H9 (cell line): ENCODE results near the gene MDFI. TPM values are rescaled to one million over a fixed set of nuclear protein-coding genes. Genes with fewer than 3 reads are reported as not detected.

ENCODE experiments used
- DNase-seq: peaks from one replicate; pipeline ENCODE4 v3.0.0-alpha.2; 2017
- H2AFZ ChIP-seq: one replicate; pipeline ENCODE4 v1.6.1; 2013; ENCODE audit warnings: mild to moderate bottlenecking, low read length, control low read depth, moderate library complexity
- H2AK5ac ChIP-seq: 2 replicates; pipeline ENCODE4 v1.6.1; 2013; ENCODE audit warnings: low read length, control low read depth, mixed read lengths; ENCODE audit not compliant: insufficient read length
- H2BK120ac ChIP-seq: one replicate; pipeline ENCODE4 v1.6.1; 2013; ENCODE audit warnings: low read depth, mild to moderate bottlenecking, low read length, control low read depth, inconsistent platforms; ENCODE audit not compliant: poor library complexity, severe bottlenecking
- H2BK12ac ChIP-seq: 2 replicates; pipeline ENCODE4 v1.6.1; 2013; ENCODE audit warnings: low read length, control low read depth, mixed read lengths, low read depth; ENCODE audit not compliant: insufficient read length
- H2BK15ac ChIP-seq: 2 replicates; pipeline ENCODE4 v1.6.1; 2013; ENCODE audit warnings: low read depth, low read length, control low read depth
- H2BK20ac ChIP-seq: one replicate; pipeline ENCODE4 v1.6.1; 2013; ENCODE audit warnings: low read depth, mild to moderate bottlenecking, low read length, control low read depth, inconsistent platforms; ENCODE audit not compliant: poor library complexity, severe bottlenecking
- H2BK5ac ChIP-seq: 2 replicates; pipeline ENCODE4 v1.6.1; 2013; ENCODE audit warnings: low read length, control low read depth, mixed read lengths; ENCODE audit not compliant: insufficient read length
- H3K14ac ChIP-seq: 2 replicates; pipeline ENCODE4 v1.6.1; 2013; ENCODE audit warnings: low read length, control low read depth; ENCODE audit not compliant: insufficient read depth
- H3K18ac ChIP-seq: 2 replicates; pipeline ENCODE4 v1.6.1; 2013; ENCODE audit warnings: low read depth, mild to moderate bottlenecking, mixed read lengths, low read length, control low read depth; ENCODE audit not compliant: insufficient read length
- H3K23ac ChIP-seq: 2 replicates; pipeline ENCODE4 v1.6.1; 2013; ENCODE audit warnings: low read length, control low read depth, mixed read lengths, low read depth; ENCODE audit not compliant: insufficient read length
- H3K23me2 ChIP-seq: 2 replicates; pipeline ENCODE4 v1.6.1; 2013; ENCODE audit warnings: low read depth, mild to moderate bottlenecking, mixed read lengths, low read length, control low read depth; ENCODE audit not compliant: insufficient read length, poor library complexity, severe bottlenecking
- H3K27ac ChIP-seq: 2 replicates; pipeline ENCODE4 v1.5.1; 2013; ENCODE audit warnings: low read length, control low read depth, mixed read lengths, low read depth; ENCODE audit not compliant: insufficient read length
- H3K27me3 ChIP-seq: 2 replicates; pipeline ENCODE4 v1.6.1; 2013; ENCODE audit warnings: low read length, control low read depth, inconsistent platforms; ENCODE audit not compliant: insufficient read depth
- H3K4ac ChIP-seq: 2 replicates; pipeline ENCODE4 v1.6.1; 2013; ENCODE audit warnings: low read depth, mild to moderate bottlenecking, control low read depth, inconsistent platforms, low read length, moderate library complexity
- H3K4me1 ChIP-seq: 2 replicates; pipeline ENCODE4 v1.6.1; 2013; ENCODE audit warnings: low read length, control low read depth, inconsistent platforms; ENCODE audit not compliant: insufficient read depth
- H3K4me2 ChIP-seq: 2 replicates; pipeline ENCODE4 v1.6.1; 2013; ENCODE audit warnings: low read length, control low read depth, mixed read lengths; ENCODE audit not compliant: insufficient read length, insufficient read depth
- H3K56ac ChIP-seq: 2 replicates; pipeline ENCODE4 v1.6.1; 2013; ENCODE audit warnings: low read depth, mild to moderate bottlenecking, mixed read lengths, low read length, control low read depth; ENCODE audit not compliant: insufficient read length
- H3K79me1 ChIP-seq: 2 replicates; pipeline ENCODE4 v1.6.1; 2013; ENCODE audit warnings: low read depth, mild to moderate bottlenecking, moderate library complexity, low read length, control low read depth, inconsistent platforms; ENCODE audit not compliant: insufficient read depth, poor library complexity, severe bottlenecking
- H3K79me2 ChIP-seq: 2 replicates; pipeline ENCODE4 v1.6.1; 2013; ENCODE audit warnings: low read length, control low read depth, inconsistent platforms; ENCODE audit not compliant: insufficient read depth
- H3K9ac ChIP-seq: 2 replicates; pipeline ENCODE4 v1.6.1; 2013; ENCODE audit warnings: low read length, control low read depth, mixed read lengths; ENCODE audit not compliant: insufficient read length; ENCODE audit errors: extremely low read depth
- H3K9me3 ChIP-seq: one replicate; pipeline ENCODE4 v1.6.1; 2013; ENCODE audit warnings: low read depth, low read length, inconsistent platforms; ENCODE audit not compliant: control insufficient read depth
- H3T11ph ChIP-seq: one replicate; pipeline ENCODE4 v1.6.1; 2013; ENCODE audit warnings: mild to moderate bottlenecking, low read length, control low read depth, inconsistent platforms
- H4K20me1 ChIP-seq: one replicate; pipeline ENCODE4 v1.6.1; 2013; ENCODE audit not compliant: control insufficient read depth, insufficient read length, insufficient read depth
- H4K5ac ChIP-seq: 2 replicates; pipeline ENCODE4 v1.6.1; 2013; ENCODE audit warnings: low read depth, mild to moderate bottlenecking, mixed read lengths, low read length, control low read depth; ENCODE audit not compliant: insufficient read length
- H4K8ac ChIP-seq: replicated peaks from 2 replicates; pipeline ENCODE4 v1.6.1; 2013; ENCODE audit warnings: low read length, control low read depth, mixed read lengths, low read depth; ENCODE audit not compliant: insufficient read length
- H4K91ac ChIP-seq: 2 replicates; pipeline ENCODE4 v1.6.1; 2013; ENCODE audit warnings: low read depth, mild to moderate bottlenecking, moderate library complexity, mixed read lengths, low read length, control low read depth; ENCODE audit not compliant: insufficient read length
- H3K27ac Mint-ChIP-seq, 3 experiments: 2 replicates in 2 of 3; 3 replicates in 1 of 3; pipeline ENCODE4 v1.8.0; 2020 to 2021; ENCODE audit warnings: mixed read lengths in 3 of 3, mild to moderate bottlenecking in 1 of 3, moderate library complexity in 1 of 3
- H3K27me3 Mint-ChIP-seq: 2 replicates; pipeline ENCODE4 v1.8.0; 2021; ENCODE audit warnings: low read depth, mild to moderate bottlenecking, moderate library complexity, mixed read lengths
- H3K36me3 Mint-ChIP-seq, 3 experiments: 2 replicates in 2 of 3; 3 replicates in 1 of 3; pipeline ENCODE4 v1.8.0; 2020 to 2021; ENCODE audit warnings: low read depth in 3 of 3, mixed read lengths in 3 of 3; ENCODE audit not compliant: insufficient read depth in 1 of 3
- H3K4me1 Mint-ChIP-seq, 2 experiments: 2 replicates each; pipeline ENCODE4 v1.8.0; 2020; ENCODE audit warnings: mixed read lengths in 2 of 2
- H3K4me3 Mint-ChIP-seq, 2 experiments: 2 replicates in 1 of 2; 3 replicates in 1 of 2; pipeline ENCODE4 v1.8.0; 2020 to 2021; ENCODE audit warnings: mild to moderate bottlenecking in 2 of 2, mixed read lengths in 2 of 2, moderate library complexity in 1 of 2
- H3K9me3 Mint-ChIP-seq, 2 experiments: 2 replicates in 1 of 2; 3 replicates in 1 of 2; pipeline ENCODE4 v1.8.0; 2020; ENCODE audit warnings: mild to moderate bottlenecking in 2 of 2, mixed read lengths in 2 of 2, moderate library complexity in 1 of 2
- WGBS: extraction: QIAGEN DNeasy Blood & Tissue Kit; methylation state at CpG from one replicate; pipeline ENCODE4 v1.1.7; 2013; ENCODE audit warnings: missing lambda C conversion rate, low lambda C conversion rate, mixed read lengths; ENCODE audit not compliant: insufficient read length; ENCODE audit errors: extremely low coverage; 5-methylcytosine and 5-hydroxymethylcytosine counted together
- total RNA-seq: library from RNA; stranded (reverse); gene quantifications from 2 replicates; pipeline ENCODE4 v1.2.1, GENCODE V29; 2021
- TF ChIP-seq, protein P1 (sequence below): fragments of 200-600 bp; sonication (generic); conservative IDR thresholded peaks from 3 replicates; pipeline ENCODE4 v1.8.0; 2021; ENCODE audit warnings: antibody characterized with exemption, mild to moderate bottlenecking

MDFI gene
- total RNA-seq, 1 experiment from 2014 or later, result 45.0 TPM

DNA sequence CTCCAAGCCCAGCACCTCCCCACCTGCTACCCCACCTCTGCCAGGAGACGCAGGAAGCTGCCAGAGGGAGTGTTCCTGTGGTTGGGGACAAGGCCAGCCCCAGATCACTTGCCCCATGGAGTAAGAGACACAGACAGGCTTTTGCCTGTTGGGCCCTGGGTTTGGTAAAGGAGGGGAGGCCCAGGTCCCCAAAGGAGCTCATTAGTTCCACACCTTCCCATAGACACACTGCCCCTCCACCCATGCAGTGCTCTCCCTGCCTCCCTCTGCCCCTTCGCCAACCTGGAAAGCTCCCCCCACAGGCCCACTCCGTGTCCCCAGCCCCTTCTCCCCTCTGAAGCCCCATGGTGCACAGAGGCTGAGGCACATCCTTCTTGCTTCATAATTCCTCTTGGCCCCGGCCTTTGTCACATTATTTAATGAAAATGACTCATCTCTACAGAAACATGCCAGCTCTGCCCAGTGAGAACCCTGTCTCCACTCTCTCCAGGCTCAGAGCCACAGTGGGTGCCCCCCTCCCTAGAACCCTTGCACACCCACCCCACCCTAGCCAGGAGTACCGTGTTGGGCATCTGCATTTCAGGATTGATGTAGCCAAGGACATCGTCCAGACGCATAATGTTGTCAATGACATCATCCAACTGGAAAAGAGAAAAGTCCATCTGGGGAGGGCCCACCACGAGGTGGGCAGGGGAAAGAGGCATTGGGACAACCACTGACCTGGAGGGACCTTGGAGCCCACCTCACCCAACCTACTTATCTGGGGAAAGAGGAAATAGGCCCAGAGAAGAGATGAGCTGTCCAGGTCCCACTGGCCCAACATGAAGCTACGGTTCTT, 51.1 kb downstream of the MDFI start:
- Mint-ChIP-seq H3K36me3 (no peaks in the 10 kb centered on the region; a peak in 2 of 7 replicates), H3K27ac (peak overlapping the region in 2 of 3 experiments; percentile 14 to 67; a peak in 1 of 7 replicates), H3K9me3 (no peaks in the 10 kb centered on the region; a peak in 1 of 5 replicates), H3K4me3 (no peak overlapping the region), H3K27me3 (peaks cover 18% of the 10 kb centered on the region), H3K4me1 (peaks cover 28 to 35% of the 10 kb centered on the region in 2 experiments)
- Histone ChIP-seq H3K4me1 (peaks cover 7% of the 10 kb centered on the region; the same call in 1 of the 2 replicates), H3K14ac (no peak overlapping the region), H4K91ac (no peak overlapping the region), H4K8ac (no peak overlapping the region), H4K5ac (no peak overlapping the region), H2BK120ac (no peak overlapping the region), H3K56ac (no peak overlapping the region), H3K79me1 (no peaks in the 10 kb centered on the region), H3K18ac (no peak overlapping the region), H3T11ph (no peak overlapping the region), H2BK5ac (no peak overlapping the region), H4K20me1 (no peaks in the 10 kb centered on the region), H2BK15ac (no peak overlapping the region), H3K23ac (no peak overlapping the region), H3K9me3 (no peaks in the 10 kb centered on the region), H3K9ac (no peak overlapping the region), H3K27me3 (no peaks in the 10 kb centered on the region), H2BK20ac (no peak overlapping the region), H3K4ac (no peak overlapping the region), H3K4me2 (no peak overlapping the region), H3K27ac (no peak overlapping the region), H3K23me2 (no peaks in the 10 kb centered on the region), H2AK5ac (no peak overlapping the region), H2BK12ac (no peak overlapping the region), H2AFZ (no peak overlapping the region), H3K79me2 (no peaks in the 10 kb centered on the region)
- DNase-seq, result no peak
- WGBS, result no CpG with 5 or more reads among the region's 9 CpGs
- TF ChIP-seq, protein P1, sequence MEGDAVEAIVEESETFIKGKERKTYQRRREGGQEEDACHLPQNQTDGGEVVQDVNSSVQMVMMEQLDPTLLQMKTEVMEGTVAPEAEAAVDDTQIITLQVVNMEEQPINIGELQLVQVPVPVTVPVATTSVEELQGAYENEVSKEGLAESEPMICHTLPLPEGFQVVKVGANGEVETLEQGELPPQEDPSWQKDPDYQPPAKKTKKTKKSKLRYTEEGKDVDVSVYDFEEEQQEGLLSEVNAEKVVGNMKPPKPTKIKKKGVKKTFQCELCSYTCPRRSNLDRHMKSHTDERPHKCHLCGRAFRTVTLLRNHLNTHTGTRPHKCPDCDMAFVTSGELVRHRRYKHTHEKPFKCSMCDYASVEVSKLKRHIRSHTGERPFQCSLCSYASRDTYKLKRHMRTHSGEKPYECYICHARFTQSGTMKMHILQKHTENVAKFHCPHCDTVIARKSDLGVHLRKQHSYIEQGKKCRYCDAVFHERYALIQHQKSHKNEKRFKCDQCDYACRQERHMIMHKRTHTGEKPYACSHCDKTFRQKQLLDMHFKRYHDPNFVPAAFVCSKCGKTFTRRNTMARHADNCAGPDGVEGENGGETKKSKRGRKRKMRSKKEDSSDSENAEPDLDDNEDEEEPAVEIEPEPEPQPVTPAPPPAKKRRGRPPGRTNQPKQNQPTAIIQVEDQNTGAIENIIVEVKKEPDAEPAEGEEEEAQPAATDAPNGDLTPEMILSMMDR, result no peak
